GM21737 (cell line): ENCODE data around the gene SDC3.

Experiments
- ATAC-seq: cut with Tn5 transposase; IDR thresholded peaks from one replicate; pipeline ENCODE4 v1.9.1; 2021; ENCODE audit warnings: mild to moderate bottlenecking, moderate library complexity; ENCODE audit not compliant: unreplicated experiment

The SDC3 gene

DNA sequence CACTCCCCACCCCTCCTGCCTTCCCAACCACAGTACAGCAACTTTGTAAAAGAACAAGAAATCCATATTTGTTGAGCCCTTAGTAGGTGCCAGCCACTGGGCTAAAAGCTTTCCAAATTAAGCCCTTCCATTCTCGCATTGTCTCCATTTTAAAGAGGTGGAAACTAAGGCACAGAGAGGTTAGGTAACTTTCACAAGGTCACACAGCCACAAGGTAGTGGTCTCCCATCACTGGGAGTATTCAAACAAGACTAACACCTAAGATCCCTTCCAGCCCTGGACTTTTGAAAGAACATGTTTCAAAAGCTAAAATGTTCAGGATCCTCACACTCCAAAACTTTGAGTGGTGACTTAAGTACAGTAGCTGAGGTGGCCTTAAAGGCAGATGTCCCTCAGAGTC lies 3.2 kb downstream of the SDC3 start:
- ATAC-seq = no peak

GRCh38 chr1:30904962-30905335 lies 3.6 kb downstream of the SDC3 start:
- no peak for ATAC-seq

- ATAC-seq = no peak
These were observed 4.2 kb downstream of the SDC3 start for GRCh38 chr1:30904191-30904961.

DNA sequence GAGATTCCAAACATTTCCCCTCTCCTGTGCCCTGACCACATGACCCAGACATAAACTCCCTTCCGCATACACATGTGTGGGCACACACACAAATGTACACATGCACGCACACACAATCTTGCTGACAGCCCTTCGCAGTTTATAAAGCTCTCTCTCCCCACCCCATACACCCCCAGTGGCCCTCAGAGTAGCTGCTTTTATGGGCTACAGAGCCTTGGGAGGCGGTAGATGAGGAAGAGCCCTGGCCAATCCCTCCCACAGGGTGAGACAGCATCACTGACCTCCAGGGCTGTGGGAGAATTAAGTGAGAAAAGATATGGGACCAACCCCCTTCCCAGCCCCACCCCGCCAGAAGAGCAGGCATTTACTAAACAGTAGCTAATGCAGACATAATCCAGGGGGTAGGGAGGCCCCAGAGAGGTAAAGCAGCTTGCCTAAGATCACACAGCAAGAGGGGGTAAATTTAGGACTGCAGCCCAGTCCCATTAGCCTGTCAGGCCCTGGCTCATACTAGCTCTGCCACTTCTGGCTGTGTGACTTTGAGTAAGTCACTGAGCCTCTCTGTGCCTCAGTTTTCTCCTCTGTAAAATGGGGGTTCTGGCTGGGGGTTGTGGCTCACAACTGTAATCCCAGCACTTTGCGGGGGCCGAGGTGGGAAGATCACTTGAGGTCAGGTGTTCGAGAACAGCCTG lies 5.1 kb downstream of the SDC3 start:
- ATAC-seq = no peak

- no peak for ATAC-seq
These were observed 5.8 kb downstream of the SDC3 start for GRCh38 chr1:30902593-30903290.

- ATAC-seq = no peak
These were observed 6.6 kb downstream of the SDC3 start for GRCh38 chr1:30901798-30902581.

DNA sequence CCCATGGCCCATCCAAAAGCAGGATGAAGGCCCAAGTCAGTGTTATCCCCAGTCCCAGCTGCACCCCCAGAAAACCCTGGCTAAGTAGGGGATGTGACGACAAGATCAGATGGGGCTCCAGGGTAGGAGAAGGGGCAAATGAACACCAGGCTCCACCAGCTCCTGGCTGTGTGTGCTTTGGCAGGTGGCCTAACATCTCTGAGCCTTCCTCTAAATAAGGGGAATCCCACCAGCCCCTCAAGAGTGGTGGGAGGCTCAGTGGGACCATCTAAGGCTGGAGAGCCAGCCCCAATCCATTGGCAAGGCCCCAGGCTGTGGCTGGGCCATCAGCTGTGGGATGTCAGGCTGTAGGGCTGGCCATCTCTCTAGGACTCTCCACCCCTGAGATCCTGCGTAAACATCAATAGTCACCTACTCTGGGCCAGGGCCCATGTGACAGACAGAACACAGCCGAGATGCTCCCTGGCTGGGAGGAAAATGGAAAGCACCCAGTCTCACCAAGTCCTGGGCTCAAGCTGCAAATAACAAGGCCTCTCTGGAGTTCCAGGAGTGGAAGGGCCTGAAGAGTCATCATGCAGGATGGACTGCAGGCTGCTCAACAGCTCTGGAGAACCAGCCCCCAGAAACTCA lies 7.5 kb downstream of the SDC3 start:
- no peak for ATAC-seq

- ATAC-seq = no peak
These were observed 8.1 kb downstream of the SDC3 start for GRCh38 chr1:30900486-30900885.

DNA sequence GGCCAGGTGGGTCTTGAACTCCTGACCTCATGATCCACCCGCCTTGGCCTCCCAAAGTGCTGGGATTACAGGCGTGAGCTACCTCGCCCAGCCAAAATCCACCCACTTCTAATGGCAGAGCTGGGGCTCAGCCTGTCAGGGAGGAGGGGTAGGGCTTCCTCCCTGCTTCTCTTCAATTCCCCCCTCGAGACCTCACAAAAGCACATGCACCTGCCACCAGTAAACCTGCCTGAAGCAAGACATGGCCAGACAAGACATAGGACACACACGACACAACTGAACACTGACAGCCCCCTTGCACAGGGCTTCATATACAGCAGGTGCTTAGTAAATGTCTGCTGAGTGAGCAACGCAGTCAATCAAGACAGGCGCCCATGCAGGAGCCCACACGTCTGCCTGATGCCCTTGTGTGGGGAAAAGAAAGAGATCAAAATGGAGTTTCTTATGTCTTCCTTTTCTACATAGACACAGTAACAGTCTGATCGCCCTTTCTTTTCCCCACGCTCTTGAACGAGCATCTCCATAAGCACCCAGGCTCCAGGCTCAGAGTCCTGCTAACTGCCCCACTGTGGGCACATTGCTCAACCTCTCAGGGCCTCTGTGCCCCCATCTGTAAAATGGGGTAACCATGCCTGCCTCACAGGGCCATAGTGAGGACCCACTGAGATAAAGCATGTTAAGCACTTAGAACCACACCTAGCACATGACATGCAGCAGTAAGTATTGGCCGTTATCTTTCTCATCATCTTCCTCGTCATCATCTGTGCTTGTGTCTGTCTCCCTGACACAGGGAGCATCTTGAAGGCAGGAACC lies 8.8 kb downstream of the SDC3 start:
- ATAC-seq = no peak

DNA sequence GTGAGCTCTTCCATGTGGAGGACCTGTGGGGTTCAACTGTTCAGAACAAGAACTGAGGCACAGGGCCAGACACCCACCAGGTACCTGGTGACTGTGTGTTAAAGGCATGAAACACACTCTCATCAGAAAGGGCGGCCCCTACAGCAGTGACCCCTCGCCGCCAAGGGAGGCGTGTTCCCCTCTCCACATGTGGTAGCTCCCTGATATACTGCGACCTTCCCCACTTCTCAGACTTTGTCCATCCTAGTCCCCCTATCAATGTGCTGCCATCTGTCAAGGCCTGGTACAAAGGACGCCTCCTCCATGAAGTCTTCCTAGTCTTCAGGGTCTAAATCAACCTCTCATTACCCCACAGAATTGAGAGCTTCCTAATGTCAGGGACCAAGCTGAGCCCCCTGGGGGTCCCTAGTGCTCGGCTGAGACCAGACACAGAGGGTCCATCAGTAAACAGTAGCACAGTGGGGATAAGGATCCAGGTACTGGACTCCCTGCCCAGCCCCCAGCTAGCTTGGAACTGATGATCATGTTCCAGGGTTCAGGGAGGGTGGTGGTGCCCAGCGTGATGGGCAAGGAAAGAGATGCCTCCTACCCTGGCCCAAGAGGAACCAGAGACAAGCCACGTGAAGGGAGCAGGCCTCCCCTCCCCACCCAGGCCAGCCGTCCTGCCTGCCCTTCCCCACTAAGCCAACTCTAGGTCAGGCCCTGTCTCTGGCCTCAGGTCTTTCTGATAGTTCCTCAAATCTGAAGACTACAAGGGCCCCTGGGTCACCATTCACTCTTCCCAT lies 10.3 kb downstream of the SDC3 start:
- ATAC-seq = no peak

DNA sequence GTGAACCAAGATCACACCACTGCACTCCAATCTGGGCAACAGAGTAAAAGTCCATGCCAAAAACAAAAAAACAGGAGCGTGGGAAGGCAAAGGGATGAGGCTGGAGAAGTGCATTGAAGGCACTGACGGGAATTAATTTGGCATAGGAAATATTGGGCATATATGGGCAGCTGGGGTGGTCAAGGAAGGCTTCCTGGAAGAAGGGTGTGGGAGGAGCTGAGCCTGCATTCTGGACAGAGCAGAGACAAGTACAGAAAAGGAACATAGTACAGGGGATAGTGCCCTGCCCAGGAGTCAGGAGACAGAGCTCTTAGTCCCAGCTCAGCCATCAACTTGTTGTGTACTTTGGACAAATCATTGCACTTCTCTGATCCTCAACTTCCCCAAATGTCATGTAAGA lies 11.7 kb downstream of the SDC3 start:
- no peak for ATAC-seq

DNA sequence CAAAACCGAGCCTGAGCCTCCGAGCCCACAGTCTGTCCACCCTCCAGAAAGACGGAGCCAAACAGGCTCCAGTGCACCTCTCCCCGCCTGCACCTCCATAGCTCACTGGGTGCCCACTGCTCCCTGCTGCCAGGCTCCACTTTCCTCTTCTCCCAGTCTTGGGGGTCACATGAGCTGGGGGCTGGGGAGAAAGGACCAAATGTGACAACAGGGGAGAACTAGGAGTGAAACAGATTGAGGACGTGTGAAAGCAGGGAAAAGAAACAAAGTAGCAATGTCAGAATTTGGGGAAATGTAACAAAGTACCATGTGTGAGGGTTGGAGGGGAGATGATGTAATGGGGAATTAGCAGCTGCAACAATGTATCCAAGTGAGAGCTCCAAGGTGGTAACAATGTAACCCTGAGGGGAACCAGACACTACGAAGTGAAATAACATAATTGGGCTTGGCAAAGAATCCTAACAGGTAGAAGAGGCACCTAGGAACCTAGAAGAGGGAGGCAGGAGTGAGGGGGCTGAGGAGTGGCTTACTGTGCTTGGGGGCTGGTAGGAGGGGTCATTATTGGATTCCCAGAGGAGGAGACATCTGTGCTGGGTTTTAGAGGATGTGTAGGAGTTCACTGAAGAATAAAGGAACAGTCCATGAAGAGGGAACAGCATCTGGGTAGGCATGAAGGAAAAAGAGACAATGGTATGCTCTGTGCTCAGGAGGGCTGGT lies 12.5 kb downstream of the SDC3 start:
- ATAC-seq = no peak

GRCh38 chr1:30895382-30895943 lies 13.1 kb downstream of the SDC3 start:
- ATAC-seq = no peak

DNA sequence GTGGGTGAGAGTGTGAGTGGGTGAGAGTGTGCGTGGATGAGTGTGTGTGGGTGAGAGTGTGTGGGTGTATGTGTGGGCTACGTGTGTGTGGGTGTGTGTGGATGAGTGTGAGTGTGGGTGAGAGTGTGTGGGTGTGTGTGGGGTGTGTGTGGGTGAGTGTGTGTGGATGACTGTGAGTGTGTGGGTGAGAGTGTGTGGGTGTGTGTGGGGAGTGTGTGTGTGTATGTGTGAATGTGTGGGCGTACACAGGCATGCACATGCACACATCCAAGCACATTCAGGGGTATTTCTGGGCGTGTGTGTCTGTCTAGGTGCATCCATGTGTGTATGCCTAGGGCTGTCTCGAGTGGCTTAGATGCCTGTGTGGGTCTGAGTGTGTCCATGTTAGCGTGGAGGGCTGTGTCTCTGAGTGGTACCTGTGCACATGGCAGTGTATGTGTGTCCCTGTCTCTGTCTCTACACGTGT lies 14.0 kb downstream of the SDC3 start:
- ATAC-seq = no peak

GRCh38 chr1:30893776-30894507 lies 14.6 kb downstream of the SDC3 start:
- ATAC-seq = no peak

- no peak for ATAC-seq
These were observed 15.9 kb downstream of the SDC3 start for GRCh38 chr1:30892671-30893073.

GRCh38 chr1:30891227-30891552 lies 17.4 kb downstream of the SDC3 start:
- no peak for ATAC-seq
